ENCODE data around the gene CALHM2.
"Not testable (repeated sequence)": the region's sequence is repeated elsewhere in the genome, so short reads cannot be mapped to it uniquely, and the experiment has no call there.

CALHM2 gene

DNA sequence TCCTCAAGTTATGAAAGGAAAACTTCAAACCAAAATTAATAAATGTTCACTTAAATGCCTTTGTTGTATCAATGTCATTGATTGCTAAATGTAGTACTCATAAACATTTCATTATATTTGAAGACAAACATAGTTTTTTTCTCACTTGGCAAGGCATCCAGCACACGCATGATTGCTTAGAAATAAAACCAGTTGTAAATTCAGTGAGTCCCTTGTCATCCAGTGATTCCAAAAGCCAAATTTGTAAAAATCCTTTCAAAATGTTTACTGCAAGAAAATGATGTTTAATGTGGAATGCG, 35.2 kb upstream of the CALHM2 start:
- TF ChIP-seq CTCF (conservative IDR thresholded peaks at IDR 0.05; ENCODE audit: control insufficient read depth, insufficient read depth, low read depth, low read length) = no peak
- H3K4me3 ChIP-seq (ENCODE audit: control insufficient read depth, low read depth, low read length) = no peak overlapping the region
- DNase-seq (ENCODE audit: low read depth) = no peak

GRCh38 chr10:103486635-103487409, 34.7 kb upstream of the CALHM2 start:
- H3K4me3 ChIP-seq (ENCODE audit: control insufficient read depth, low read depth, low read length); DNase-seq (ENCODE audit: low read depth): not testable (repeated sequence)

GRCh38 chr10:103481974-103482531, 29.9 kb upstream of the CALHM2 start:
- no peak overlapping the region for H3K4me3 ChIP-seq (ENCODE audit: control insufficient read depth, low read depth, low read length)
- peak; percentile 76 for TF ChIP-seq CTCF (conservative IDR thresholded peaks at IDR 0.05; ENCODE audit: control insufficient read depth, insufficient read depth, low read depth, low read length)
- peak; percentile 86 for DNase-seq (ENCODE audit: low read depth)

GRCh38 chr10:103480521-103480920, 28.4 kb upstream of the CALHM2 start:
- TF ChIP-seq CTCF (conservative IDR thresholded peaks at IDR 0.05; ENCODE audit: control insufficient read depth, insufficient read depth, low read depth, low read length) = no peak
- peak; percentile 62 for DNase-seq (ENCODE audit: low read depth)
- H3K4me3 ChIP-seq (ENCODE audit: control insufficient read depth, low read depth, low read length) = no peak overlapping the region

GRCh38 chr10:103479135-103479534, 27.0 kb upstream of the CALHM2 start, which contains the start of gene CALHM3:
TSS of gene CALHM3 (minus strand) at chr10:103479240. CDS start at chr10:103479032, 208 bp downstream.
- no peak for TF ChIP-seq CTCF (conservative IDR thresholded peaks at IDR 0.05; ENCODE audit: control insufficient read depth, insufficient read depth, low read depth, low read length)
- DNase-seq (ENCODE audit: low read depth) = no peak
- no peak within 1 kb of the TSS for H3K4me3 ChIP-seq (ENCODE audit: control insufficient read depth, low read depth, low read length)

- no peak for DNase-seq (ENCODE audit: low read depth)
- H3K4me3 ChIP-seq (ENCODE audit: control insufficient read depth, low read depth, low read length) = no peak overlapping the region
- no peak for TF ChIP-seq CTCF (conservative IDR thresholded peaks at IDR 0.05; ENCODE audit: control insufficient read depth, insufficient read depth, low read depth, low read length)
Observed at GRCh38 chr10:103478671-103479070, 26.5 kb upstream of the CALHM2 start.

DNA sequence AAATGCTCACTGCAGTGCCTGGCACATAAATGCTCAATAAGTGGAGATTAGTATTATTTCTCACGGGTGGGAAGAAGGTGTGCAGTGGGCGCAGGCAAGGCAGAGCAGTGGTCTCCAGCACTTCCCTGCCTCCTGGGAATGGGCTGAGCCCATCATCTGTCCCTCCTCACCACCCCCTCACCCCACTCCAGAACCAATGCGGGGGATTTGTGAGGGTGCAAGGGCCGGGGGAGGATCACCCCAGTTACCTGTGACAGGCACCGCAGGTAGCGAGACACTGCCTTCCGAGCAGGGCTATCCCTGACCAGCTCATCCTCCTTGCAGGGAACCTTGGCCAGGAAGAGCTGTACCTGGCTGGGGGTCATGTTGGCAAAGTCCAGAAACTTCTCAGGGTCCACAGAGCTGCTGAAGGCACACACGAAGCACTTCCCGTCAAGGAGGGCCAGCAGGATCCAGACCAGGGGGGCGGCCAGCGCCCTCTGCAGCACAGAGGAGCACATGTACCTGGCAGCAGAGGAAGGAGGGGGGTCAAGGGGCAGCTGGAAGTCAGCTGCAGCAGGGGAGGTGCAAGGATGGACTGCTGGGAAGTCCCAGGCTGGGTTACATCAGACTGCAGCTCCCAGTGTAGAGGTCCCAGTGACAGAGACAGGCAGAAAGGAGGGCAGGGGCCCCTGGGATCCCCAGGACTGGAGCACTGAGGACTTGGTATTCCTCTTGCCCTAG, 24.0 kb upstream of the CALHM2 start:
- DNase-seq (ENCODE audit: low read depth) = peak; percentile 36
- TF ChIP-seq CTCF (conservative IDR thresholded peaks at IDR 0.05; ENCODE audit: control insufficient read depth, insufficient read depth, low read depth, low read length) = peak; percentile 31
- H3K4me3 ChIP-seq (ENCODE audit: control insufficient read depth, low read depth, low read length) = no peak overlapping the region
